ENCODE results near the gene NTSR1. TPM values are rescaled to one million over a fixed set of nuclear protein-coding genes. Genes with fewer than 3 reads are reported as not detected.

NTSR1 gene
- total and polyA plus RNA-seq, 2 experiments from 2014 or later: 0.15 to 1.4 TPM

DNA sequence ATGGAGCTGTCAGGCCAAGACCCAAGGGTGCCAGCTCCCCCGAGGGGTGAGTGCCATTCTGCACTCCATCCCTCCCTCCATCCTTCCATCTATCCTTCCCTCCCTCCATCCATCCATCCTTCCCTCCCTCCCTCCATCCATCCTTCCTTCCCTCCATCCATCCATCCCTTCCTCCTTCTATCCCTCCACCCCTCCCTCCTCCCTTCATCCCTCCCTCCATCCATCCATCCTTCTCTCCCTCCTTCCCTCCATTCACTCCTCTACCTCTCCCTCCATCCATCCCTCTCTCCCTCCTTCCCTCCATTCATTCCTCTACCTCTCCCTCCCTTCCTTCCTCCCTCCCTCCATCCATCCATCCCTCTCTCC, 46.3 kb downstream of the NTSR1 start:
- no peaks in the 10 kb centered on the region for H3K79me2 ChIP-seq (replicated peaks; ENCODE audit: insufficient read depth)
- no peak overlapping the region for H3K4me2 ChIP-seq
- TF ChIP-seq, protein P1, sequence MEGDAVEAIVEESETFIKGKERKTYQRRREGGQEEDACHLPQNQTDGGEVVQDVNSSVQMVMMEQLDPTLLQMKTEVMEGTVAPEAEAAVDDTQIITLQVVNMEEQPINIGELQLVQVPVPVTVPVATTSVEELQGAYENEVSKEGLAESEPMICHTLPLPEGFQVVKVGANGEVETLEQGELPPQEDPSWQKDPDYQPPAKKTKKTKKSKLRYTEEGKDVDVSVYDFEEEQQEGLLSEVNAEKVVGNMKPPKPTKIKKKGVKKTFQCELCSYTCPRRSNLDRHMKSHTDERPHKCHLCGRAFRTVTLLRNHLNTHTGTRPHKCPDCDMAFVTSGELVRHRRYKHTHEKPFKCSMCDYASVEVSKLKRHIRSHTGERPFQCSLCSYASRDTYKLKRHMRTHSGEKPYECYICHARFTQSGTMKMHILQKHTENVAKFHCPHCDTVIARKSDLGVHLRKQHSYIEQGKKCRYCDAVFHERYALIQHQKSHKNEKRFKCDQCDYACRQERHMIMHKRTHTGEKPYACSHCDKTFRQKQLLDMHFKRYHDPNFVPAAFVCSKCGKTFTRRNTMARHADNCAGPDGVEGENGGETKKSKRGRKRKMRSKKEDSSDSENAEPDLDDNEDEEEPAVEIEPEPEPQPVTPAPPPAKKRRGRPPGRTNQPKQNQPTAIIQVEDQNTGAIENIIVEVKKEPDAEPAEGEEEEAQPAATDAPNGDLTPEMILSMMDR (conservative IDR thresholded peaks at IDR 0.05; ENCODE audit: low read depth in 2 of 2): no peak
- TF ChIP-seq, protein P2, sequence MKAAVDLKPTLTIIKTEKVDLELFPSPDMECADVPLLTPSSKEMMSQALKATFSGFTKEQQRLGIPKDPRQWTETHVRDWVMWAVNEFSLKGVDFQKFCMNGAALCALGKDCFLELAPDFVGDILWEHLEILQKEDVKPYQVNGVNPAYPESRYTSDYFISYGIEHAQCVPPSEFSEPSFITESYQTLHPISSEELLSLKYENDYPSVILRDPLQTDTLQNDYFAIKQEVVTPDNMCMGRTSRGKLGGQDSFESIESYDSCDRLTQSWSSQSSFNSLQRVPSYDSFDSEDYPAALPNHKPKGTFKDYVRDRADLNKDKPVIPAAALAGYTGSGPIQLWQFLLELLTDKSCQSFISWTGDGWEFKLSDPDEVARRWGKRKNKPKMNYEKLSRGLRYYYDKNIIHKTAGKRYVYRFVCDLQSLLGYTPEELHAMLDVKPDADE (IDR thresholded peaks at IDR 0.05): no peak
- TF ChIP-seq JUNB (IDR thresholded peaks at IDR 0.05; ENCODE audit: unreplicated experiment) (no peak), STAT1 (IDR thresholded peaks at IDR 0.05; ENCODE audit: unreplicated experiment) (no peak), NANOG (IDR thresholded peaks at IDR 0.05; ENCODE audit: borderline replicate concordance) (no peak), CREB1 (CRISPR knock-in tag; IDR thresholded peaks at IDR 0.05; ENCODE audit: low read depth) (no peak), EZH2 (IDR thresholded peaks at IDR 0.05; ENCODE audit: low read depth, unreplicated experiment) (no peak), ZNF331 (CRISPR knock-in tag; IDR thresholded peaks at IDR 0.05; ENCODE audit: low read depth) (no peak), EZH2phosphoT487 (IDR thresholded peaks at IDR 0.05; ENCODE audit: unreplicated experiment) (no peak), POLR2AphosphoS5 (IDR thresholded peaks at IDR 0.05; ENCODE audit: low read depth) (no peak), ZNF114 (CRISPR knock-in tag; IDR thresholded peaks at IDR 0.05) (no peak)
- TF ChIP-seq, protein P3, sequence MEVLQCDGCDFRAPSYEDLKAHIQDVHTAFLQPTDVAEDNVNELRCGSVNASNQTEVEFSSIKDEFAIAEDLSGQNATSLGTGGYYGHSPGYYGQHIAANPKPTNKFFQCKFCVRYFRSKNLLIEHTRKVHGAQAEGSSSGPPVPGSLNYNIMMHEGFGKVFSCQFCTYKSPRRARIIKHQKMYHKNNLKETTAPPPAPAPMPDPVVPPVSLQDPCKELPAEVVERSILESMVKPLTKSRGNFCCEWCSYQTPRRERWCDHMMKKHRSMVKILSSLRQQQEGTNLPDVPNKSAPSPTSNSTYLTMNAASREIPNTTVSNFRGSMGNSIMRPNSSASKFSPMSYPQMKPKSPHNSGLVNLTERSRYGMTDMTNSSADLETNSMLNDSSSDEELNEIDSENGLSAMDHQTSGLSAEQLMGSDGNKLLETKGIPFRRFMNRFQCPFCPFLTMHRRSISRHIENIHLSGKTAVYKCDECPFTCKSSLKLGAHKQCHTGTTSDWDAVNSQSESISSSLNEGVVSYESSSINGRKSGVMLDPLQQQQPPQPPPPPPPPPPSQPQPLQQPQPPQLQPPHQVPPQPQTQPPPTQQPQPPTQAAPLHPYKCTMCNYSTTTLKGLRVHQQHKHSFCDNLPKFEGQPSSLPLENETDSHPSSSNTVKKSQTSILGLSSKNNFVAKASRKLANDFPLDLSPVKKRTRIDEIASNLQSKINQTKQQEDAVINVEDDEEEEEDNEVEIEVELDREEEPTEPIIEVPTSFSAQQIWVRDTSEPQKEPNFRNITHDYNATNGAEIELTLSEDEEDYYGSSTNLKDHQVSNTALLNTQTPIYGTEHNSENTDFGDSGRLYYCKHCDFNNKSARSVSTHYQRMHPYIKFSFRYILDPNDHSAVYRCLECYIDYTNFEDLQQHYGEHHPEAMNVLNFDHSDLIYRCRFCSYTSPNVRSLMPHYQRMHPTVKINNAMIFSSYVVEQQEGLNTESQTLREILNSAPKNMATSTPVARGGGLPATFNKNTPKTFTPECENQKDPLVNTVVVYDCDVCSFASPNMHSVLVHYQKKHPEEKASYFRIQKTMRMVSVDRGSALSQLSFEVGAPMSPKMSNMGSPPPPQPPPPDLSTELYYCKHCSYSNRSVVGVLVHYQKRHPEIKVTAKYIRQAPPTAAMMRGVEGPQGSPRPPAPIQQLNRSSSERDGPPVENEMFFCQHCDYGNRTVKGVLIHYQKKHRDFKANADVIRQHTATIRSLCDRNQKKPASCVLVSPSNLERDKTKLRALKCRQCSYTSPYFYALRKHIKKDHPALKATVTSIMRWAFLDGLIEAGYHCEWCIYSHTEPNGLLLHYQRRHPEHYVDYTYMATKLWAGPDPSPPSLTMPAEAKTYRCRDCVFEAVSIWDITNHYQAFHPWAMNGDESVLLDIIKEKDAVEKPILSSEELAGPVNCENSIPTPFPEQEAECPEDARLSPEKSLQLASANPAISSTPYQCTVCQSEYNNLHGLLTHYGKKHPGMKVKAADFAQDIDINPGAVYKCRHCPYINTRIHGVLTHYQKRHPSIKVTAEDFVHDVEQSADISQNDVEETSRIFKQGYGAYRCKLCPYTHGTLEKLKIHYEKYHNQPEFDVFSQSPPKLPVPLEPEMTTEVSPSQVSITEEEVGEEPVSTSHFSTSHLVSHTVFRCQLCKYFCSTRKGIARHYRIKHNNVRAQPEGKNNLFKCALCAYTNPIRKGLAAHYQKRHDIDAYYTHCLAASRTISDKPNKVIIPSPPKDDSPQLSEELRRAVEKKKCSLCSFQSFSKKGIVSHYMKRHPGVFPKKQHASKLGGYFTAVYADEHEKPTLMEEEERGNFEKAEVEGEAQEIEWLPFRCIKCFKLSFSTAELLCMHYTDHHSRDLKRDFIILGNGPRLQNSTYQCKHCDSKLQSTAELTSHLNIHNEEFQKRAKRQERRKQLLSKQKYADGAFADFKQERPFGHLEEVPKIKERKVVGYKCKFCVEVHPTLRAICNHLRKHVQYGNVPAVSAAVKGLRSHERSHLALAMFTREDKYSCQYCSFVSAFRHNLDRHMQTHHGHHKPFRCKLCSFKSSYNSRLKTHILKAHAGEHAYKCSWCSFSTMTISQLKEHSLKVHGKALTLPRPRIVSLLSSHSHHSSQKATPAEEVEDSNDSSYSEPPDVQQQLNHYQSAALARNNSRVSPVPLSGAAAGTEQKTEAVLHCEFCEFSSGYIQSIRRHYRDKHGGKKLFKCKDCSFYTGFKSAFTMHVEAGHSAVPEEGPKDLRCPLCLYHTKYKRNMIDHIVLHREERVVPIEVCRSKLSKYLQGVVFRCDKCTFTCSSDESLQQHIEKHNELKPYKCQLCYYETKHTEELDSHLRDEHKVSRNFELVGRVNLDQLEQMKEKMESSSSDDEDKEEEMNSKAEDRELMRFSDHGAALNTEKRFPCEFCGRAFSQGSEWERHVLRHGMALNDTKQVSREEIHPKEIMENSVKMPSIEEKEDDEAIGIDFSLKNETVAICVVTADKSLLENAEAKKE (CRISPR knock-in tag; IDR thresholded peaks at IDR 0.05): no peak
- TF ChIP-seq, protein P4, sequence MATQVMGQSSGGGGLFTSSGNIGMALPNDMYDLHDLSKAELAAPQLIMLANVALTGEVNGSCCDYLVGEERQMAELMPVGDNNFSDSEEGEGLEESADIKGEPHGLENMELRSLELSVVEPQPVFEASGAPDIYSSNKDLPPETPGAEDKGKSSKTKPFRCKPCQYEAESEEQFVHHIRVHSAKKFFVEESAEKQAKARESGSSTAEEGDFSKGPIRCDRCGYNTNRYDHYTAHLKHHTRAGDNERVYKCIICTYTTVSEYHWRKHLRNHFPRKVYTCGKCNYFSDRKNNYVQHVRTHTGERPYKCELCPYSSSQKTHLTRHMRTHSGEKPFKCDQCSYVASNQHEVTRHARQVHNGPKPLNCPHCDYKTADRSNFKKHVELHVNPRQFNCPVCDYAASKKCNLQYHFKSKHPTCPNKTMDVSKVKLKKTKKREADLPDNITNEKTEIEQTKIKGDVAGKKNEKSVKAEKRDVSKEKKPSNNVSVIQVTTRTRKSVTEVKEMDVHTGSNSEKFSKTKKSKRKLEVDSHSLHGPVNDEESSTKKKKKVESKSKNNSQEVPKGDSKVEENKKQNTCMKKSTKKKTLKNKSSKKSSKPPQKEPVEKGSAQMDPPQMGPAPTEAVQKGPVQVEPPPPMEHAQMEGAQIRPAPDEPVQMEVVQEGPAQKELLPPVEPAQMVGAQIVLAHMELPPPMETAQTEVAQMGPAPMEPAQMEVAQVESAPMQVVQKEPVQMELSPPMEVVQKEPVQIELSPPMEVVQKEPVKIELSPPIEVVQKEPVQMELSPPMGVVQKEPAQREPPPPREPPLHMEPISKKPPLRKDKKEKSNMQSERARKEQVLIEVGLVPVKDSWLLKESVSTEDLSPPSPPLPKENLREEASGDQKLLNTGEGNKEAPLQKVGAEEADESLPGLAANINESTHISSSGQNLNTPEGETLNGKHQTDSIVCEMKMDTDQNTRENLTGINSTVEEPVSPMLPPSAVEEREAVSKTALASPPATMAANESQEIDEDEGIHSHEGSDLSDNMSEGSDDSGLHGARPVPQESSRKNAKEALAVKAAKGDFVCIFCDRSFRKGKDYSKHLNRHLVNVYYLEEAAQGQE (IDR thresholded peaks at IDR 0.05; ENCODE audit: unreplicated experiment): no peak
- no peak overlapping the region for H2AFZ ChIP-seq
- no peaks in the 10 kb centered on the region for H3K27me3 ChIP-seq (ENCODE audit: insufficient read depth)
- no peak overlapping the region for H3K4me3 Mint-ChIP-seq
- no peak overlapping the region for H3K4me3 ChIP-seq
- peaks cover 9% of the 10 kb centered on the region for H3K27me3 Mint-ChIP-seq (ENCODE audit: insufficient read depth, low read depth, poor library complexity)
- ATAC-seq: no peak
- no peaks in the 10 kb centered on the region for H3K9me2 ChIP-seq (ENCODE audit: insufficient read depth)
- H3K9me3 Mint-ChIP-seq: no peaks in the 10 kb centered on the region
- H3K36me3 Mint-ChIP-seq (ENCODE audit: low read depth): no peaks in the 10 kb centered on the region
- no peaks in the 10 kb centered on the region for H3K36me3 ChIP-seq (ENCODE audit: insufficient read depth)
- H3K27ac ChIP-seq (ENCODE audit: low read depth): no peak overlapping the region
- H3K4me1 ChIP-seq (ENCODE audit: insufficient read depth): peaks cover 5% of the 10 kb centered on the region; the same call in 1 of the 2 replicates
- no peak overlapping the region for H3K27ac Mint-ChIP-seq
- no peaks in the 10 kb centered on the region for H4K20me1 ChIP-seq (replicated peaks; ENCODE audit: insufficient read depth)
- DNase-seq (ENCODE audit: low spot score): no peak
- peaks cover 12% of the 10 kb centered on the region for H3K4me1 Mint-ChIP-seq
- 0 out of 2 replicates have a peak, but pooled peaks cover under 1% of the 10 kb centered on the region for H3F3A ChIP-seq (replicated peaks; ENCODE audit: low read depth)

Data from GM23338 (cell line).